SU-DHL-6 (cell line): ENCODE measurements around the gene RABGGTA.

Experiments used
- H2AFZ ChIP-seq: fragments of 200-600 bp; sonication (generic); 2 replicates; pipeline ENCODE4 v1.6.1; 2014; ENCODE audit warnings: low read depth, mild to moderate bottlenecking, moderate library complexity, mixed read lengths, antibody characterized with exemption, low read length; ENCODE audit not compliant: severe bottlenecking
- H3F3A ChIP-seq: fragments of 200-600 bp; shearing (Covaris generic); 2 replicates; pipeline ENCODE4 v1.6.0; 2016; ENCODE audit warnings: antibody characterized with exemption, mild to moderate bottlenecking; ENCODE audit not compliant: insufficient read depth
- H3K27ac ChIP-seq: fragments of 200-600 bp; sonication (generic); 2 replicates; pipeline ENCODE4 v1.5.1; 2016; ENCODE audit warnings: low read depth, mild to moderate bottlenecking, low read length, moderate library complexity, mixed read lengths
- H3K27me3 ChIP-seq: fragments of 200-600 bp; sonication (generic), shearing (Covaris generic); 2 replicates; pipeline ENCODE4 v1.6.0; 2014; ENCODE audit warnings: mild to moderate bottlenecking, low read length
- H3K36me3 ChIP-seq: fragments of 200-600 bp; sonication (generic); 2 replicates; pipeline ENCODE4 v1.6.1; 2014; ENCODE audit warnings: mild to moderate bottlenecking, low read length, mixed read lengths
- H3K4me2 ChIP-seq: fragments of 300-600, 200-600 bp; shearing (Covaris generic), sonication (generic); 2 replicates; pipeline ENCODE4 v1.6.0; 2014; ENCODE audit warnings: low read length, low read depth, mild to moderate bottlenecking; ENCODE audit not compliant: poor library complexity, severe bottlenecking
- H3K4me3 ChIP-seq: fragments of 200-600 bp; sonication (generic); 2 replicates; pipeline ENCODE4 v1.5.1; 2014; ENCODE audit warnings: antibody characterized with exemption, low read length, mild to moderate bottlenecking, mixed read lengths; ENCODE audit not compliant: insufficient read depth, poor library complexity, severe bottlenecking
- H3K79me2 ChIP-seq: fragments of 200-600 bp; sonication (generic); 2 replicates; pipeline ENCODE4 v1.6.1; 2014; ENCODE audit warnings: mild to moderate bottlenecking, low read length, moderate library complexity; ENCODE audit not compliant: insufficient read depth
- H3K9ac ChIP-seq: fragments of 200-600 bp; sonication (generic); 2 replicates; pipeline ENCODE4 v1.7.0; 2014; ENCODE audit warnings: mild to moderate bottlenecking, low read length
- H3K9me2 ChIP-seq: fragments of 200-600 bp; sonication (generic); replicated peaks from 2 replicates; pipeline ENCODE4 v1.6.1; 2014; ENCODE audit warnings: low read length; ENCODE audit not compliant: insufficient read depth
- H3K9me3 ChIP-seq: fragments of 200-600 bp; sonication (generic); 2 replicates; pipeline ENCODE4 v1.6.1; 2014; ENCODE audit warnings: low read length, mixed read lengths; ENCODE audit not compliant: insufficient read depth
- H4K20me1 ChIP-seq: fragments of 200-600 bp; sonication (generic); 2 replicates; pipeline ENCODE4 v1.6.1; 2014; ENCODE audit warnings: low read depth, mild to moderate bottlenecking, antibody characterized with exemption, low read length, moderate library complexity, mixed read lengths
- CTCF ChIP-seq: fragments of 200-600 bp; sonication (generic); IDR thresholded peaks from one replicate; pipeline ENCODE4 v1.5.1; 2017; ENCODE audit warnings: antibody characterized with exemption, mild to moderate bottlenecking, low read length, moderate library complexity; ENCODE audit not compliant: insufficient read depth, poor library complexity, severe bottlenecking
- EZH2phosphoT487 ChIP-seq: fragments of 200-600 bp; sonication (generic), shearing (Covaris generic); conservative IDR thresholded peaks from 2 replicates; pipeline ENCODE4 v1.6.1; 2018; ENCODE audit warnings: mild to moderate bottlenecking, antibody characterized with exemption, low read length, moderate library complexity, mixed read lengths

RABGGTA gene

GRCh38 chr14:24293525-24293924, 22.1 kb upstream of the RABGGTA start:
- peaks cover 2% of the 10 kb centered on the region; the same call in 1 of the 2 replicates for H3K36me3 ChIP-seq
- no peaks in the 10 kb centered on the region for H3K9me3 ChIP-seq
- no peak for TF ChIP-seq CTCF
- TF ChIP-seq EZH2phosphoT487, result no peak
- no peaks in the 10 kb centered on the region for H3K27me3 ChIP-seq
- peaks cover 14% of the 10 kb centered on the region for H3F3A ChIP-seq
- no peak overlapping the region for H3K27ac ChIP-seq
- 0 out of 2 replicates have a peak, but pooled peaks cover 4% of the 10 kb centered on the region for H3K79me2 ChIP-seq
- no peaks in the 10 kb centered on the region for H4K20me1 ChIP-seq
- no peaks in the 10 kb centered on the region for H3K9me2 ChIP-seq
- H2AFZ ChIP-seq, result no peak overlapping the region
- H3K4me2 ChIP-seq, result no peak overlapping the region
- no peak overlapping the region for H3K4me3 ChIP-seq
- no peak overlapping the region for H3K9ac ChIP-seq

GRCh38 chr14:24292118-24292807, 20.9 kb upstream of the RABGGTA start:
- Histone ChIP-seq H3K9me2 (no peaks in the 10 kb centered on the region), H3K4me2 (no peak overlapping the region), H3F3A (peaks cover 6% of the 10 kb centered on the region; the same call in 1 of the 2 replicates), H3K36me3 (peaks cover 2% of the 10 kb centered on the region; the same call in 1 of the 2 replicates), H3K27me3 (no peaks in the 10 kb centered on the region), H2AFZ (no peak overlapping the region), H3K27ac (no peak overlapping the region), H3K9ac (no peak overlapping the region), H4K20me1 (no peaks in the 10 kb centered on the region), H3K4me3 (no peak overlapping the region), H3K9me3 (no peaks in the 10 kb centered on the region), H3K79me2 (no peaks in the 10 kb centered on the region)
- TF ChIP-seq EZH2phosphoT487, result no peak
- no peak for TF ChIP-seq CTCF

GRCh38 chr14:24291446-24292117, 20.2 kb upstream of the RABGGTA start:
- no peak overlapping the region for H3K4me2 ChIP-seq
- H3F3A ChIP-seq, result 0 out of 2 replicates have a peak, but pooled peaks cover 3% of the 10 kb centered on the region
- H3K79me2 ChIP-seq, result no peaks in the 10 kb centered on the region
- H3K9me3 ChIP-seq, result no peaks in the 10 kb centered on the region
- no peak overlapping the region for H3K27ac ChIP-seq
- peaks cover 2% of the 10 kb centered on the region; the same call in 1 of the 2 replicates for H3K36me3 ChIP-seq
- H3K9ac ChIP-seq, result no peak overlapping the region
- TF ChIP-seq EZH2phosphoT487 (no peak), CTCF (no peak)
- no peaks in the 10 kb centered on the region for H3K9me2 ChIP-seq
- H3K27me3 ChIP-seq, result no peaks in the 10 kb centered on the region
- no peak overlapping the region for H2AFZ ChIP-seq
- H3K4me3 ChIP-seq, result no peak overlapping the region
- H4K20me1 ChIP-seq, result no peaks in the 10 kb centered on the region
